OCI-LY3 (cell line): ENCODE data around the gene ZXDC.

Experiments used
- EZH2phosphoT487 ChIP-seq: fragments of 200-600 bp; shearing (Covaris generic); IDR thresholded peaks from 2 replicates; pipeline ENCODE4 v1.6.1; 2018; ENCODE audit warnings: antibody characterized with exemption, mixed run types, low read depth
- TF ChIP-seq, protein P1 (sequence below): fragments of 200-600, 300-600 bp; sonication (generic); IDR thresholded peaks from 2 replicates; pipeline ENCODE4 v1.5.1; 2014; ENCODE audit warnings: antibody characterized with exemption, low read length, low read depth

DNA sequence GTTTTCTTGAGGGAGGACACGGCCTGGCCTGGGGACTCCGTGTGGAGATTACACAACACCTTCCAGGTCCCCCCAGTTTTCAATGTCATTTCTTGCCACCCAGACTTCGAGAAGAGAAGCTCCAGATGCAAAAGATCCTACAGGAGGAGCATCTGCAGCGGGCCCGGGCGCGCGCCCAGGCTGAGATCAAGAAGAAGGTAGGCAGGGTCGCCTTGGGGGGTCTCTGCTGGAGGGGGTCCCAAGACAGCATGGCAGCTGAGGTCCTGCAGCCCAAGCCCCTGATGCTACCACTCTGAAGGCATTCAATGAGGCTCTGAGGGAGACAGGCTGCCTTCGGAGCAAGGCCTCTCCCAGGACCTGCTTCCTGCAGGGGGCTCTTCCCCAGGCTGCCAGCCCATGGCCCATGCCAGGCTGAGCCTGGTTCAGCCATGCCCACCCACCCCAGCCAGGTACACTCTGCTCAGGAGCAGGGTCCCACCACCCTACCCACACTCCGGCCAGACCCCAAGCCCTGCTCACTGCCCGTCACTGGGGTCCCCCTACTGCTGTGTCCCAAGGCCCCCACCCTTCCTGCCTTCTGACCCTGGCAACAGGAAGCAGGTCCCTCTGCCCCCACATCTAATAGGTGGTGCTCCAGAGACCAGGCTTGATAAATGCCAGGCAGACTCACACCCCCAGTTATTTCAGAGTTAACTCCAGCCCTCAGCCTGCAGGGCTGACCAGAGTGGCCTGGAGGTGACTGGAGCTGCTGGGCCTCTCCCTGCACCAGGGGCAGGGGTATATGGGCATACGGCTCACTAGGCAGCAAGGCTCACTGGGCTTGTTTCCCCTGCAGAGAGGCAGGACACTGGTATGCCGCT is 40.0 kb downstream of the ZXDC start:
- TF ChIP-seq, protein P1, sequence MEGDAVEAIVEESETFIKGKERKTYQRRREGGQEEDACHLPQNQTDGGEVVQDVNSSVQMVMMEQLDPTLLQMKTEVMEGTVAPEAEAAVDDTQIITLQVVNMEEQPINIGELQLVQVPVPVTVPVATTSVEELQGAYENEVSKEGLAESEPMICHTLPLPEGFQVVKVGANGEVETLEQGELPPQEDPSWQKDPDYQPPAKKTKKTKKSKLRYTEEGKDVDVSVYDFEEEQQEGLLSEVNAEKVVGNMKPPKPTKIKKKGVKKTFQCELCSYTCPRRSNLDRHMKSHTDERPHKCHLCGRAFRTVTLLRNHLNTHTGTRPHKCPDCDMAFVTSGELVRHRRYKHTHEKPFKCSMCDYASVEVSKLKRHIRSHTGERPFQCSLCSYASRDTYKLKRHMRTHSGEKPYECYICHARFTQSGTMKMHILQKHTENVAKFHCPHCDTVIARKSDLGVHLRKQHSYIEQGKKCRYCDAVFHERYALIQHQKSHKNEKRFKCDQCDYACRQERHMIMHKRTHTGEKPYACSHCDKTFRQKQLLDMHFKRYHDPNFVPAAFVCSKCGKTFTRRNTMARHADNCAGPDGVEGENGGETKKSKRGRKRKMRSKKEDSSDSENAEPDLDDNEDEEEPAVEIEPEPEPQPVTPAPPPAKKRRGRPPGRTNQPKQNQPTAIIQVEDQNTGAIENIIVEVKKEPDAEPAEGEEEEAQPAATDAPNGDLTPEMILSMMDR, result no peak
- TF ChIP-seq EZH2phosphoT487, result no peak
